Activated CD4-positive, CD25-positive, alpha-beta regulatory T cell treated with anti-CD3 and anti-CD28 coated beads, Interleukin-2, amount 50 U/mL, for 72 hours (primary cell): ENCODE data around the gene RITA1.
"Not testable (repeated sequence)": the region's sequence is repeated elsewhere in the genome, so short reads cannot be mapped to it uniquely, and the experiment has no call there.

ENCODE experiments used
- DNase-seq: peaks from one replicate; pipeline ENCODE4 v3.0.0; 2021

The RITA1 gene

GRCh38 chr12:113206802-113207201 is 21.3 kb downstream of the RITA1 start:
- DNase-seq, result not testable (repeated sequence)

GRCh38 chr12:113207613-113208040 is 22.1 kb downstream of the RITA1 start:
- no peak for DNase-seq

- DNase-seq, result peak; percentile 57
These were observed 22.8 kb downstream of the RITA1 start for GRCh38 chr12:113208041-113208934.

DNA sequence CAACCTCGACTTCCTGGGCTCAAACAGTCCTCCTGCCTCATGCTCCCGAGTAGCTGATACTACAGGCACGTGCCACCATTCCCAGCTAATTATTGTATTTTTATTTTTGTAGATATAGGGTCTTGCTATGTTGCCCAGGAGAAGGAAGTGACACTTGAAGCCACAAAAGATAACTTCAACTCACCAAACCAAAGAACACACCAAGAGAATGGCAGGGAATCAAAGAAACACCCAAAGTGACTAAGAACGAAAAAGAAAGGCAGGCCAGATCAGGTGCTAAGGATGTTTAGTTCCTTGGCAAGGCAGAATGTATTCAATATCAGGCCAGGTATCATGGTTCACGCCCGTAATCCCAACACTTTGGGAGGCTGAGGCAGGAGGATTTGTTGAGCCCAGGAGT is 25.6 kb downstream of the RITA1 start:
- no peak for DNase-seq

DNA sequence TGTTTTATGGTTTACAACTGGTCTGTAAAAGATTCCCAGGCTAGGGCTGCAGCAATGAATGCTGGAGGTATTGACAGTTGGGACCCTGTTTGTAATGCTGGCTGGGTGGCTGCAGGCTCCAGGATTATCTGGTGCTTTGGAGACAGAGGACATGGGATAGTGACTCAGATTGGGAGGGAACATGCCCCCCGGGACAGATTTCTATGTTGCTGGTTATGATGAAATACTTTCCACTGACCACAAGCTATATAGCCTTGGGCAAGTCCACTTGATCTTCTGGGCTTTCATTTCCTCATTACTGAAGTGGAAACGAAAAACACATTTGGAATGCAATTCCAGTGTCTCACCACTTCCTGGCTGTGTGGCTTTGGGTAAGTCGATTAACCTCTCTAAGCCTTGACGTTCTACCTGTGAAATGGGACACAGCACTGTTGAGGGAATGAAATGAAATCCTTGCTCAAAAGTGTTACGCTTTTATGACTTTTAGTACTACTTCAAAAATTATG is 29.4 kb downstream of the RITA1 start:
- no peak for DNase-seq

DNA sequence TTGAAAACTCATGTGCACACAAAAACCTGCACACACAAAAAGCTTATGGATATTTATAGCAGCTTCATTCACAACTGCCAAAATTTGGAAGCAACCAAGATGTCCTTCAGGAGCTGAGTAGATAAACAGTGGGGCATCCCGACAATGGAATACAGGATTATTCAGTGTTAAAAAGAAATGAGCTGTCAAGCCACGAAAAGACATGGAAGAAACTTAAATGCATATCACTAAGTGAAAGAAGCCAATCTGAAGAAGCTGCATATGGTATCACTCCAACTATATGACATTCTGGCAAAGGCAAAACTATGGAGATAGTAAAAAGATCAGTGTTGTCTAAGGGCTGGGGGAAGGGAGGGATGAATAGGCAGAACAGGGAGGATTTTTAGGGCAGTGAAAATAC is 30.5 kb downstream of the RITA1 start:
- DNase-seq, result no peak

GRCh38 chr12:113220593-113221180 is 35.2 kb downstream of the RITA1 start:
- DNase-seq, result no peak

GRCh38 chr12:113221181-113221996 is 35.9 kb downstream of the RITA1 start, which contains the start of gene TPCN1:
TPCN1 (plus strand) TSS chr12:113221464; CDS start chr12:113226853, 5,389 bp downstream.
- DNase-seq, result peak; percentile 98

- DNase-seq, result peak; percentile 43
These were observed 36.6 kb downstream of the RITA1 start for GRCh38 chr12:113221997-113222729.

GRCh38 chr12:113222730-113223531 is 37.4 kb downstream of the RITA1 start:
- no peak for DNase-seq

DNA sequence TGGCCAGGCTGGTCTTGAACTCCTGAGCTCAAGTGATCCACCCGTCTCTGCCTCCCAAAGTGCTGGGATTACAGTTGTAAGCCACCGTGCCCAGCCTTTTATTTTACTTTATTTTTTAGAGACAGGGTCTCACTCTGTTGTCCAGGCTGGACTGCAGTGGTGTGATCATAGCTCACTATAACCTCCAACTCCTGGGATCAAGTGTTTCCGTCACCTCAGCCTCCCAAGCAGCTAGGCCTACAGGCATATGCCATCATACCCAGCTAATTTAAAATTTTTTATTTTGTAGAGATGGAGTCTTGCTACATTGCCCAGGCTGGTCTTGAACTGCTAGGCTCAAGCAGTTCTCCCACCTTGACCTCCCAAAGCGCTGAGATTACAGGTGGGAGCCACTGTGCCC is 39.4 kb downstream of the RITA1 start:
- DNase-seq, result no peak

- no peak for DNase-seq
These were observed 41.4 kb downstream of the RITA1 start for GRCh38 chr12:113226696-113227568.

DNA sequence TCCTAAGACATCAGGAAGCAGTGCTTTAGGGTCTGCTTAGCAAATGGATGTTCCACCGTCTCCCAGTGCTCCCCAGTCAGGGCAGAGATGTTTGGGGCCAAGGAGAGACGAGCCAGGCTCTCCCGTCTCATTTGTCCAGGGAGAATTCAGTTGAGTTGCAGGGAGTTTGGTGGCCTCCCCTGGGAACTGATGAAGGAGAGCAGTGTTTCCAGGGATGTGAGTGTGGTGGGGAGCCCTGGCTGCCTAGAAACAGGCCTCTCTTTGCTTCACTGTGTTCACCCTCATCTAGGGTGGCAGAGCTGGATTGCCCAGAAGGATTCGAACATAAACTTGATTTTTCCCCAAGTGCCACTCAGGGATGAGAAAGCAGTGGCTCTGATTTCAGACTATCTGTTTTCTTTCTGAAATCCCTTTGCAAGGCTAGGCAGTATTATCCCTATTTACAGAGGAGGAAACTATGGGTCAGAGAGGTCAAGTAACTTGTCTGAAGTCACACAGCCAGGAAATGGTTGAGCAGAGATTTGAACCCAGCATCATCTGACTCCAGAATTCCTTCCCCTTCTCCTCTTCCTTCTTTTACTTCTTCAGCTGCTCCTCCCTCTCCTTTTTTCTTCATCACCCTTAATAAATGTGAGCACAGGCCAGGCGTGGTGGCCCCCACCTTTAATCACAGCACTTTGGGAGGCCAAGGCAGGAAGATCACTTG is 42.3 kb downstream of the RITA1 start:
- no peak for DNase-seq

DNA sequence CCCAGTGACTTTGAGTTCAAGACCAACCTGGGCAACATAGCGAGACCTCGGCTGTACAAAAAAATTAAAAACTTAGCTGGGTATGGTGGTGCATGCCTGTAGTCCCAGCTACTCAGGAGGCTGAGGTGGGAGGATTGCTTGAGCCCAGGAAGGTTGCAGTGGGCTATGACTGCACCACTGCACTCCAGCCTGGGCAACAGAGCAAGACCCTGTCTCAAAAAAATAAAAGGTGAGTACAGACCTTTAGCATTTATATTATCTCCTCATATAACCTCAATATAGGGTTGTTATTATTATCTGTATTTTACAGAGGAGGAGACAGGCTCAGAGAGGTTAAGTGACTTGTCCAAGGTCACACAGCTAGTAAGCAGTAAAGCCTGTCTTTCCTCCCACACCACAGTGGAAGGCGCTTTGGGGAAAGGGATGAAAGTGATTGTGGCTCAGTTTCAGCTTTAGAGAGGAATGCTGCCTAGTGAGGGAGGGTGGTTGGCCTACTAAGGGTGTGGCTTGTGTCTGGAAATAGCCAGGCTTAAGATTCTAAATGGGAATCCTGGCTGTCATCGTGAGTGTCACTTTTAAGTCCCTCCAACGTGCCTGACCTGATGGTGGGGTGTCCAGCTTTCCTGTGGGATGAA is 43.0 kb downstream of the RITA1 start:
- no peak for DNase-seq

- DNase-seq, result no peak
These were observed 45.1 kb downstream of the RITA1 start for GRCh38 chr12:113230315-113231234.

DNA sequence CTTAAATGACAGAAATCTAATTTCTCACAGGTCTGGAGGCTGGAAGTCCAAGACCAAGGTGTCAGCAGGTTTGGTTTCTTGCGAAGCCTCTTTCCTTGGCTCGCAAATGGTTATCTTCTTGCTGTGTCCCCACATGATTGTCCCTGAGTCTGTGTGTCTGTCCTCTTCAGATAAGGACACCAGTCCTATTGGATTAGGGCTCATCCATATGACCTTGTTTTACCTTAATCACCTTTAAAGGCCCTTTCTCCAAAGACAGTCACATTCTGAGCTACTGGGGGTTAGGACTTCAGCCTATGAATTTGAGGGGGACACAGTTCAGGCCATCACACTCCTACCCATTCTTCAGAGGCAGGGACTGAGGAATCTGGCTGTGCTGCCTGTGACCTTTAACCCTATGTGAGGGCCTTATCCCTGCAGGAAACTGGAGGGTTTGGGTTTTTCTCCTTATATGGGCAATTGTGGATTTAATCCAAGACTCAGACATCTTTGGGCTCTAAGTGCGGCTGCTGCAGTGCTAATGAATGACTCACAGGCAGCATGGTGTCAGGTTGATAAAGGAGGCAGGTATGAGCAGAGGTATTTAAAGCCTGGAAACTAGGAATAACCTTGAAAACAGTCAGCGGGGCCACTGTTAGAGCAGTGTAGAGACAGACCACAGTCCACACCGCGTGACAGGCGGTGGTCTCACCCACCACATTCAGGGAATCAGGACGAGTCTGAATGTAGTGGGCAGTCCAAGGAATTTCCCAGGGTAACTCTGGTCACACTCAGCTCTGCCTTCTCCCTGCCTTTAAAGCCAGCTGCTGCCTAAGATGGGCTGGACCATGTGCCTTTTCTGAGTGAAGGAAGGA is 45.9 kb downstream of the RITA1 start:
- DNase-seq, result no peak
